ENCODE data around the gene KRTDAP. TPM values are rescaled to one million over a fixed set of nuclear protein-coding genes. Genes with fewer than 3 reads are reported as not detected.
"Not testable (repeated sequence)": the region's sequence is repeated elsewhere in the genome, so short reads cannot be mapped to it uniquely, and the experiment has no call there.

The KRTDAP gene
- total and polyA plus RNA-seq, 4 donors, result 0.16 to 0.49 TPM; not detected in 2

GRCh38 chr19:35471946-35472345 is 18.3 kb downstream of the KRTDAP start:
- H3K9me3 ChIP-seq (ENCODE audit: control insufficient read depth in 4 of 4, insufficient read depth in 3 of 4, low read length in 3 of 4), result no peaks in the 10 kb centered on the region
- DNase-seq (no peak), ATAC-seq (ENCODE audit: insufficient read depth, low FRiP score) (no peak)
- H3K4me1 ChIP-seq (ENCODE audit: control insufficient read depth in 5 of 5, insufficient read depth in 5 of 5, low read length in 5 of 5), result peaks cover 0 to 2% (median 0%) of the 10 kb centered on the region in 5 donors
- H3K9ac ChIP-seq (ENCODE audit: insufficient read depth in 1 of 2, low read length in 2 of 2), result no peak overlapping the region
- no peaks in the 10 kb centered on the region for H3K27me3 ChIP-seq (ENCODE audit: control insufficient read depth in 3 of 3, insufficient read depth in 3 of 3, low read length in 2 of 3)
- H3K36me3 ChIP-seq (ENCODE audit: control insufficient read depth in 4 of 4, insufficient read depth in 4 of 4, low read length in 4 of 4), result no peaks in the 10 kb centered on the region
- TF ChIP-seq CTCF (IDR thresholded peaks at IDR 0.05; ENCODE audit: control extremely low read depth, extremely low read depth), result no peak
- WGBS, 2 donors, result 86 to 92% methylated on average over 8 of the region's 8 CpGs
- no peak overlapping the region for H3K4me3 ChIP-seq
- H3K27ac ChIP-seq (ENCODE audit: low read depth in 1 of 2, low read length in 1 of 2), result no peak overlapping the region

- not testable (repeated sequence) for H3K27ac ChIP-seq (ENCODE audit: low read depth in 1 of 2, low read length in 1 of 2); H3K27me3 ChIP-seq (ENCODE audit: control insufficient read depth in 3 of 3, insufficient read depth in 3 of 3, low read length in 2 of 3); H3K4me1 ChIP-seq (ENCODE audit: control insufficient read depth in 5 of 5, insufficient read depth in 5 of 5, low read length in 5 of 5); H3K36me3 ChIP-seq (ENCODE audit: control insufficient read depth in 4 of 4, insufficient read depth in 4 of 4, low read length in 4 of 4); ATAC-seq (ENCODE audit: insufficient read depth, low FRiP score); H3K4me3 ChIP-seq; H3K9me3 ChIP-seq (ENCODE audit: control insufficient read depth in 4 of 4, insufficient read depth in 3 of 4, low read length in 3 of 4); DNase-seq; H3K9ac ChIP-seq (ENCODE audit: insufficient read depth in 1 of 2, low read length in 2 of 2)
- WGBS, 2 donors, result 97% methylated on average over 4 of the region's 4 CpGs
Measured at GRCh38 chr19:35471075-35471474, 19.2 kb downstream of the KRTDAP start.

- DNase-seq (no peak), ATAC-seq (ENCODE audit: insufficient read depth, low FRiP score) (no peak)
- Histone ChIP-seq H3K4me1 (ENCODE audit: control insufficient read depth in 5 of 5, insufficient read depth in 5 of 5, low read length in 5 of 5) (peaks cover 0 to 2% (median 0%) of the 10 kb centered on the region in 5 donors), H3K27me3 (ENCODE audit: control insufficient read depth in 3 of 3, insufficient read depth in 3 of 3, low read length in 2 of 3) (no peaks in the 10 kb centered on the region), H3K36me3 (ENCODE audit: control insufficient read depth in 4 of 4, insufficient read depth in 4 of 4, low read length in 4 of 4) (no peaks in the 10 kb centered on the region), H3K4me3 (no peak overlapping the region), H3K9me3 (ENCODE audit: control insufficient read depth in 4 of 4, insufficient read depth in 3 of 4, low read length in 3 of 4) (no peaks in the 10 kb centered on the region), H3K27ac (ENCODE audit: low read depth in 1 of 2, low read length in 1 of 2) (no peak overlapping the region), H3K9ac (ENCODE audit: insufficient read depth in 1 of 2, low read length in 2 of 2) (no peak overlapping the region)
- TF ChIP-seq CTCF (IDR thresholded peaks at IDR 0.05; ENCODE audit: control extremely low read depth, extremely low read depth), result no peak
- WGBS, 2 donors, result 89 to 92% methylated on average over 7 of the region's 7 CpGs
Measured at GRCh38 chr19:35470128-35470527, 20.1 kb downstream of the KRTDAP start.

GRCh38 chr19:35468637-35469036 is 21.6 kb downstream of the KRTDAP start:
- Histone ChIP-seq H3K9me3 (ENCODE audit: control insufficient read depth in 4 of 4, insufficient read depth in 3 of 4, low read length in 3 of 4) (no peaks in the 10 kb centered on the region), H3K9ac (ENCODE audit: insufficient read depth in 1 of 2, low read length in 2 of 2) (no peak overlapping the region), H3K27ac (ENCODE audit: low read depth in 1 of 2, low read length in 1 of 2) (no peak overlapping the region), H3K36me3 (ENCODE audit: control insufficient read depth in 4 of 4, insufficient read depth in 4 of 4, low read length in 4 of 4) (no peaks in the 10 kb centered on the region), H3K27me3 (ENCODE audit: control insufficient read depth in 3 of 3, insufficient read depth in 3 of 3, low read length in 2 of 3) (no peaks in the 10 kb centered on the region), H3K4me1 (ENCODE audit: control insufficient read depth in 5 of 5, insufficient read depth in 5 of 5, low read length in 5 of 5) (peaks cover 0 to 2% (median 0%) of the 10 kb centered on the region in 5 donors), H3K4me3 (no peak overlapping the region)
- WGBS, 2 donors, result 21 to 38% methylated on average over 2 of the region's 2 CpGs
- peak in 2 of 3 donors; percentile 21 to 54 for DNase-seq
- ATAC-seq (ENCODE audit: insufficient read depth, low FRiP score), result no peak
- peak; percentile 50 for TF ChIP-seq CTCF (IDR thresholded peaks at IDR 0.05; ENCODE audit: control extremely low read depth, extremely low read depth)
